ENCODE results near the gene ACAD8.

The ACAD8 gene

DNA sequence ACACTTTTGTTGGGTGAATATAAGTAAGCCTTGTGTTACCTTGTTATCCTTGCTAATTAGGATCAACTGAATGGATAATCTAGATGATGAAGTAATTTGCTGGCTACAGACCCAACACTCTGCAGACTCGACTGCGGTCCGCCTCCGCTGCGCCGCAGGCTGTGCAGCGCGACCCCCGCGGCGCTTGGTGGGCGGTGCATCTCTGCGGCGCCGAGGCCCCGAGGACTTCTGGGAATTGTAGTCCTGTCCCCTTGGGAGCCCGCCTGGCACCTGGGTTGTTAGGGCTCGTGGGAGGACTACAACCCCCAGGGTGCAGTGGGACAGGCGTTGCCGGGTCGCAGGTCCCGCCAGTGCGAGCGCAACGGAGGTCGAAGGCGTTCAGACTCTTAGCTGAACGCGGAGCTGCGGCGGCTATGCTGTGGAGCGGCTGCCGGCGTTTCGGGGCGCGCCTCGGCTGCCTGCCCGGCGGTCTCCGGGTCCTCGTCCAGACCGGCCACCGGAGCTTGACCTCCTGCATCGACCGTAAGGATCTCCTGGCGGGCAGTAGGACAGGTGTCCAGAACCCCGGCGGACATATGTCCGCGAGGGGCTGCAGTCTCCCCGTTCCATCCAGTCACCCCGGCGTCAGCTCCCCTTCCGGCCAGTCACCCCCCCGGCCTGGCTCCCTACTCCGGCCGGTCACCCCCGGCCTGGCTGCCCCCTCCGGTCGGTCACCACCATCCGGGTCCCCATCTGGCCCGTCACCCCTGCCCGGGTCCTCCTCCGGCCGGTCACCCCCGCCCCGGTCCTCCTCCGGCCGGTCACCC, at the start of gene ACAD8, which contains the start of gene THYN1:
ACAD8 (plus strand) TSS at position 381 of the 806 bp plus-strand sequence; CDS start at position 414, 33 bp downstream.
THYN1 (minus strand) TSS at position 165 of the 806 bp plus-strand sequence. CDS start 470 bp downstream, outside the sequence.
- peak; percentile 94 for DNase-seq (ENCODE audit: low read depth, low spot score)

DNA sequence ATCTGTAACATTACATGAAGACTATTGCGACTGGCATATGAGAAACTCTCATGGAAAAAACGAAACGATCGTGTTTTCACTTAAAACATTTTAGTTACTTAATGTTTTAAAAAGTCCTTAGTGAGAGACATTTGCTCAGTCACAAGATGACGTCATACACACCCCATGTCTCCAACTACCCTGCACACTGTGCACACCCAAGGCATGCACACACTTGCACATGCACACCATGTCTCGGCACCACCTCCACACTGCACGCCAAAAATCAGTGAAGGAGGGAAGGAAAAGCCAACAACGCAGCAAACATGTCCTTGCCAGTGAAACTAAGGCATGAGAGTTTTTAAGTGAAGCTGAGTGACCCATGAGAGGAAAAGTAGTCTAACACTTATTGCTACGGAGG, 47.6 kb upstream of the ACAD8 start:
- no peak for DNase-seq (ENCODE audit: low read depth, low spot score)

DNA sequence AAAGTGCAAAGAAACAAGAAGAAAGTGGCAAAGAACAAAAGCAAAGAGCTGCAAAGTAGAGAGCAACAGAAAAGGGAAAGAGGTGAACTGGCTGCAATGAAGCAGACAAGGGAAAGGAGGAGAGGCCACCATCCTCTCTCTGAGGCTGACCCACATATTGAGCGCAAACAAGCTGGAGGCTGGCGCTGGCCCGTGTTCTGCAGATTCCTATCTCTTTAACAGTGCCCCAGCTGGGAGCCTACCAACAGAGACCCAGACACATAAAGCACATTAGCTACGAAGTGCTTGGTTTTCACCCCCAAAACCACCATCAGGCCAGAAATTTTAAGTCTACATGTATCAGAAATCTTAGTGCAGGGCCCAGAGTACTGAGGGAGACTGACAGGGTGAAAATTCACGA, 47.2 kb upstream of the ACAD8 start:
- no peak for DNase-seq (ENCODE audit: low read depth, low spot score)

DNA sequence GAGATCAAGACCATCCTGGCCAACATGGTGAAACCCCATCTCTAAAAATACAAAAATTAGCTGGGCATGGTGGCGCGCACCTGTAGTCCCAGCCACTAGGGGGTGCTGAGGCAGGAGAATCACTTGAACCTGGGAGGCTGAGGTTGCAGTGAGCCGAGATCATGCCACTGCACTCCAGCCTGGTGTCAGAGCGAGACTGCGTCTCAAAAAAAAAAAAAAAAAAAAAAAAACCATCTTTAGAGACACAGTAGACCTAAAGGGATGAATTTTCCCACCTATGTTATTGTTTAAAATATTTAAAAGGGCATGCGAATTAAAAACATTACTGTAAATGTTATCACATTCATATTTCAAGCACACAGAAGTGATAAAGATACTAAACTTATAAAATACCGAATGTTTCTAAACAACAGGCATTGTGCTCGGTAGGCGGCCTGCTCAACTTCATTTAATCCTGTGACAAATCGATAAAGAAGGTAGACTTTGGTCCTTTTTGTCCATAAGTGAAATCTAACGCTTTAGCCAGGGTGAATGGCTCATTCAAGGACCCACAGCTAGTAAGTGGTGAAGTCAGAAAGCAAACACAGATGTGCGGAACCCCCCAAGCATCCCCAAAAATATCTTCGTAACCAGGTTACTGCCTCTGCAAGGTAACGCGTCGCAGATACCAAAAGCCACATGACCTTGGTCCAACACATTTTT, 45.7 kb upstream of the ACAD8 start:
- DNase-seq (ENCODE audit: low read depth, low spot score): no peak

DNA sequence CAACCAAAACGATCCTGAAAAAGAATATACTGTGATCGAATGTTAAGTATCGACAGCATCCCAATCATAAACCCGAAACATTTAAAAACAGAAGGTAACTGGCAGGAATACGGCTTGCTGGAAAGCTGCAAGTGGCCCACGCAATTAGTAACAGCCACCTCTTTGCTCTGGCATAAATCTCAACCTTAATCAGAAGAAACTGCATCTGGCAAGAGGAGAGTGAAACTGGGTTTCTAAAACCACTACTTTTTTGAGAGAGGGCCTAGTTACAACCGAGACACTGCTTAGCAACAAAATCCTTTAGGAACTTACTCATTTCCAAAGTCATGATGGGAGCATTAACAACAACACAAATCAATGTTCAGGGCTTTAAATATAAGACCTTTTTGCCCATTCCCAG, 37.5 kb upstream of the ACAD8 start:
- no peak for DNase-seq (ENCODE audit: low read depth, low spot score)

DNA sequence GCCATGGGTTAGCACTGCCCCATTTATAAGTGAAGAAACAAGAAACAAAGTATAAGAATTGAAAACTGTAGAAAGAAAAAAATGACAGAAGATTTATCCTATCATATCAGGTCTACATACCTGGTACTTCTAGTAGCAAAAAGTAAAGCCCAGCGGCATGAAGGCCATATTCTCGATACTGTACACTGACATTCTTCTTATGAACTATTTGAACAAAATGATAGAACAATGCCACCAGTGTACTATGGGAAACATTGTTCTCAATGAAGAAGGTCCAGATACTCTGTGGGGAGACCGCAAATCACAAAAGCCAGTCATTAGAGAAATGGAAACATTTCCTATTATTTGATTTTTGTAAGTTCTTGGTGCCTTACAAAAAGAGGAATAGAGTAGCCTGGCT, 36.6 kb upstream of the ACAD8 start:
- DNase-seq (ENCODE audit: low read depth, low spot score): no peak

DNA sequence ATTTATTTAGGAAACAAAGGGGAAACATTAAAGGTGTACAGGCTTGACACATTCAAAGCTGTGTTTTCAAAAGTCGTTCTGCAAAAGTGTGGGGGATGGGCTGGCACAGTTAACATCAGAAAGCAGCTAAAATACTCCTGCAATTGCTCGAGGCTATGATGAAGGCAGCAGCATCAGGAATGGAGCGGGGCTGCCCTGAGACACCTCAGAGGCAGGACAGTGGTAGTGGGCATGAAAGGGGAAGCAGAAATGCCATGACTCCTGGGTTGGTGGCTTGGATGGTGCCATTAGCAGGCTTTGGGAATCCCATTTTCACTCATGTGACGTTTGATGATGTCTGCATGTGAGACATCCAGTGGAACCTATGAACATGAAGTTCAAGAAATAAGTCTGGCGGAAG, 30.2 kb upstream of the ACAD8 start:
- no peak for DNase-seq (ENCODE audit: low read depth, low spot score)

DNA sequence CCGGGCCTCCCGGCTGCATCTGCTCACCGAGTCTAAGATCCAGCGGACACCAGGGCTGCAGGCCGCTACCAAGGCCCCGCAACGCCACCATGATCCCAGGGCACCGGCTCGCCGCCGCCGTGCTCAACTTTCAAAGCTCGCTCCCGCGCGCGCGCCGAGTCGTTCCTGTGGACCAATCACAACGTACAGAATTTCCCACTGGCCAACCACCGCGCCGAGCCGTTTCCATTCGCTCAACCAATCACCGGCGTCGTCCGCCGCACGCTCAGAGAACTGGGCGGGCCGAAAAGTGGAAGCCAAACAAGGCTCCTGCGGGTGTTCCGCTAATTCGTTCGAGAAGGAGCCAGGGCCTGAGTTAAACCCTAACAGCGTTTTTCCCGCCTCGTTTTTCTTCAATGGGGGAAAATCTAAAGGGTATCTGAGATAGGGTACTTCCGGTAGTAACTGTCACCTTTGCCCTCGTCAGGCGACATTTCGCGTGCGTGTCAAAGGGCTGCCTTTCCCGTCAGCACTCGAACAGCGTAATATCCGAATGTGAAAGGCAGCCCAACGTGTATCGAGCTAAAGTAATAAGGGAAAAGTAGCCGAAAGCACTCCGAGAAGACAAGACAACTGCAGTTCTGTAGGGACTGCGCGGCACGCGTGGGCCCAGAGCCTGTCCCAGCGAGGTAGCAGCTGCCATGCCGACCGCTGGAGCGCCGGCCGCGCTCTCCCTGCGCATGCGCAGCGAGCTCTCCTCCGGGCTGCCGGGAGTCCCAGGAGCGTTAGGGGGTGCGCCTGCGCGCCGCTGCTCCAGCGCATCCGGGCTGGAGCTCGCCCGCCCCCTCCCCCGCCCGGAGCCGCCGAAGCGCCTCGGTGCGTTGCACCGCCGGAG, 29.3 kb upstream of the ACAD8 start, which contains the start of the genes NCAPD3 and VPS26B:
NCAPD3 (minus strand) TSS at position 132 of the 874 bp plus-strand sequence; CDS start at position 91, 41 bp downstream.
VPS26B (plus strand) TSS at position 836 of the 874 bp plus-strand sequence. CDS start 452 bp downstream, outside the sequence.
- peak; percentile 90 for DNase-seq (ENCODE audit: low read depth, low spot score)

DNA sequence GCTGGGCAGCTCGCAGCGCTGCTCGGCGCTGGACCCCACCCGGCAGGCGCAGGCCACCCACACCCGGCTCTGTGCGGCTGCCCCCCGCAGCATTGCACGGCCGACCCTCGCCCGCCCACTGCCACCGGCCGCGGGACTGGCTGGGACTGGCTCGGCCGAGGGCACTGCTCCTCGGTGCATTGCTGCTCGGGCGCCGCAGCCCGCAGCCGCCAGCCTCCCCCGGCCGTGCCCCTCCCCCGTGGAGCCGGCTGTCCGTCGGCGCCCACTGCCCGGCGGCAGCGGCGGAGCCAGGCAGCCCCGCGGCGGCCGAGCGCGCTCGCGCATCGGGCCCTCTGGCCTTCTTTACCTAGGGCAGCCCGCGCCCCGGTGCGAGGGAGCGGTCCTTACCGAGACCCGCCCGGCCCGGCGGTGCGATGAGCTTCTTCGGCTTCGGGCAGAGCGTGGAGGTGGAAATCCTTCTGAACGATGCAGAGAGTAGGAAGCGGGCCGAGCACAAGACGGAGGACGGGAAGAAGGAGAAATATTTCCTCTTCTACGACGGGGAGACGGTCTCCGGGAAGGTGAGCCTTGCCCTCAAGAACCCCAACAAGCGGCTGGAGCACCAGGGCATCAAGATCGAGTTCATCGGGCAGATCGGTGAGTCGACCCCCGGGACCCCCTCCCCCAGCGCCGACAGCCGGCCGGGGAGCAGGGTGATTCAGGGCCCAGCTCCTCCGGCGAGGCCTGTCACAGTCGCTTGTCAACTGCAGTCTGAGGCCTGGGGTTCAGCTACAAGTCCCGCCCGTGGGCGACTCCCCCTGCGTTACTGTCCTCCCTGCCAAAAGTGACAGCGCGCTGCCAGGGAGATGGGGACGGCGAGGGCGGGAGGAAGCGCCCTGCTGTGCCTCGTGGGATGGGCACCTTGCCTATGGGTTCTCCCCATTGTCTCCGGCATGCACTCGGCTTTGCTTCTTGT, 28.4 kb upstream of the ACAD8 start:
- no peak for DNase-seq (ENCODE audit: low read depth, low spot score)

DNA sequence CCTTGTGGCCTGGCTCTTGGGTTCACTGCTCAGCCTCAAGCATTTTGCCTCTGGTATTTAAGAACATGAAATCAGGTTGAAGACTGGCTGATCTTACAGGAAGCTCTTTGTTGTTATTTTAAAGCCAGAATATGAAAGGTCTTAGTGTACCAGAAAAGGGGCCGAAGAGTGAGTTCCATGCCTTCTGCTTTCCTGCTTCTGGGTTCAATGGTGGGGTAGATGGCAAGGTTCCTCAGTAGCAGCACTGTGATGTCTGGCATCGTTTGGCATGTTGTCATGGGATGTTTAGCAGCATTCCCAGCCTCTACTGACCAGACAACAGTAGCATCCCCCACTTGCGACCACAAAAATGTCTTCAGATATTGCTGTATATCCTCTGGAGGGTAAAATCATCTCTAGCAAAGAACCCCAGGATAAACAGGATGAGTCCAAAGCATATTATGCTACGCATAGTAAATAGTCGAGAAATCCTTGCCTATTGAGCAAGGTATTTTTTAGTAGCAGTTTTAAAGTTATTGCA, 26.5 kb upstream of the ACAD8 start:
- DNase-seq (ENCODE audit: low read depth, low spot score): no peak

DNA sequence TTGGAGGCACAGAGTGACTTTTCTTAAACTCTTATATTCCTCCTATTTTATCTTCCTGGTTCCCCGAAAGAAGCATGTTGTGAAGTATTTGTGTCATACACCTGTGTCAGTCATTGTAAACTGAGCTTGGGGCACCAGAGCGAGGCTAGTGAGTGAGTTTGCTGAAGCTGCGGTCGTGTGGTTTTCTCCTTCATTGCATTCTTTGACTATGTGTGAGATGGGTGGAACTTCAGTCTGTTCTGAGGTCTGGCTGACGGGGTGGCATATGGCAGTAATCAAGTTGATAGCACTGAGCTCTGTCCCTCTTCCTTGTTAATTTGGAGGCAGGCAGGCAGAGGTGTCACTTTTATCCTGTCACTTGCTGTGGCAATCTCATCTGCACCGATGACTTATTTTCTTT, 24.7 kb upstream of the ACAD8 start:
- DNase-seq (ENCODE audit: low read depth, low spot score): no peak

DNA sequence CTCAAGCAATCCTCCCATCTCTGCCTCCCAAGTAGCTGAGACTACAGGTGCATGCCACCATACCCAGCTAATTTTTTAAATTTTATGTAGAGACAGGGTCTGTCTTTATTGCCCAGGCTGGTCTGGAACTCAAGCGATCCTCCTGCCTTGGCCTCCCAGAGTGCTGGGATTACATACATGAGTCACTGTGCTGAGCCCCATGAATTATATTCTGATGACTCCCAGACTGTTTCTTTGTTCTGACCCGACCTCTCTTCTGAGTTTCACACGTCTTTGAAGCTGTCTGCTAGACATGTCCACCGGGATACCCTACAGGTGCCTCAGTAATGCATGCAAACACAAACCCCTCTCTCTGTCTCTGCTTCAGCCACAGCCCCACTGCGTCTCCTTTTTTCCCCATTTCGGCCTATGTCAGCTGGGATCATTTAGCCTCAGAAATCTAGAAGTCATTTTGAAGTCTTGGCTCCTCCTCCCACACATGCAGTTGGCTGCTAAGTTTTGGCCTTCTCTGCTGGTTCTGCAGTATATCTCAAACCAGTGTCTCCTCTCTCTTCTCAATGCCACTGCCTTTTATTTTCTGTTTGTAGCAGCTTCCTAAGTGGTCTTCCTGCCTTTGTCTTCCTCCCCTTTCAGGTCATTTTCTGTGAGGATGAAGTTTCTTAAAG, 24.1 kb upstream of the ACAD8 start:
- DNase-seq (ENCODE audit: low read depth, low spot score): no peak

DNA sequence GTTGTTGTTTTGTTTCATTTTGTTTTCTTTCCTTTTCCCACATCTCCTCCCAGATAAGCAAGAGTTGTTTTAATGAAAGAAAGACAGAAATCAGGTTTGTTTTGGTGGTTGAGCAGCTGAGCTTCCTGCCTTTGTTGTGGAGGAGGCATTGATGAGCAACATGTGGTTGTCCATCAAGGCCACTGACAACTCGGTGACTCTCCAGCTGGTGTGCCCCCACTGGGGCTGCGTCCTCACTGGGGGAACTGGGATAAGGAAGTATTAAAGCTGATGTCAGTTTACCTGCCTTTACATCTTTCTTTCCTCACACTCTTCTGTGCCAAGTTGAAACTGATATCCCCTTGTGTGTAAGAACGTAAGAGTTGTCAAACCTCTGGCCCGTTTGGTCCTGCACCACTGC, 23.0 kb upstream of the ACAD8 start:
- no peak for DNase-seq (ENCODE audit: low read depth, low spot score)

DNA sequence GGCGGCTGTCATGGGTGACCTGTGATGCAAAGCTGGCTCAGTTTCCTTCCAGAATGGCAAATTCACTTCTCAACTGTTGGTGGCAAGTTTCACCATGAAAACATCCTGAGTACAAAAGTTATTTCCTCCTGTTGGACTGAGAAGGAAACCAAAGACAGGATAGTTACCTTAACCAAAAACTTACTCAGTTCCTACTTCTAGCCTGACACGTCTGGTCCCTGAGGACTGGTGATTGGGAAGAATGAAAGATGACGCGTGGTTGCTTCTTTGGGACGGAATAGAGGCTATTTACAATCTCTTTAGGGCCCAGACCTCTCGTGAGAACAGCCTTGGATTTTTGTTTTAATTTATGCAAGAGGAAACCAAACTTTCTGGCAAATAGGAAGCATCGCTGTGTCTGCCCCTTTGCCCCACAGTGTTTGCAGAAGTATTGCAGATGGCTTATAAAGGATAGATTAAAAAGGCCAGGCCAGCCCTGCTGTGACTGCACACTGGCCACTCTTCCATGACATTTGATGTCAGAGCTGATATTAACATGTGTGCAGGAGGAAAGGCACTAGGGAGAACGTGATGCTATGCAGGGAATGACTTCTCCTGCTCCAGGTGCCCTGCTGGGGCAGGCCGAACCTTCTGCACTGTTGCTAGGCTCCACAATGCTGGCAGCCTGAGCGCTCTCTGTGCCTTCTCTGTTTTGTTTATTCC, 21.3 kb upstream of the ACAD8 start:
- no peak for DNase-seq (ENCODE audit: low read depth, low spot score)

DNA sequence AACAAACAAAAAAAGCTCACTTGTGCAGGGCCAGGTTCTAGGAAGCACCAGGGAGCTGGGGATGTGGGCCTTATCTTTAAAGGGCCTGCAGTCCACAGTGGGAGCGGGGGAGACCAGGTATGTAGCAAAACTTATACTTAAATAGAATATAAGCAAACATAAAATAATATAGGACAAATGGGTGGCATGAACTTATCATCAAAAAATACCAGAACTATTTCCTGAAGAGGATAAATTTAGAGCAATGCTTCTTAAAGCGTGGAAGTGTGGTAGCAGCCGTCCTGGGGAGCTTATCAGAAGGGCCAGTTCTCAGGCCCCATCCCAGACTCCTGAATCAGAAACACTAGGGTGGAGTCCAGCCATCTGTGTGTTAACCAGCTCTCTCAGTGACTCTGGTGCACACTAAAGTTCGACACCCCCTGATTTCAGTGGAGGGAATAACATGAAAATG, 19.6 kb upstream of the ACAD8 start:
- no peak for DNase-seq (ENCODE audit: low read depth, low spot score)

DNA sequence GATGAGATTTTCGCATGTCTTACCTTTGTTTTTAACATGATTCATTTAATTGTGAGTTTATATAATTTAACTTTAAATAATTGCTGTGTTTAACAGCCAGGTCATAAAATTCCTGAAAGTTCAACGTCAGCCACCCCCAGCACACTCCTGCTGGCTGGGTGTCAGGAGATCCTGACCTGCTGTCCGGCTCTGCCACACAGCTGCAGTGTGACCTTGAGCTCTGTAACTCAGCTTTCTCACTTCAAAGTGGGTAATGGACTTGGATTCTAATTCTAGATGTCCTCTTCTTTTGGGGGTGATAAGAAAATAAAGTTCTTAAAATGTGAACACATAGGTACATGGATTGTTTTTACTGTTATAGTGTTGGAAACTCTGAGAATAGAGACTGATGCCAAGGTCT, 18.0 kb upstream of the ACAD8 start:
- DNase-seq (ENCODE audit: low read depth, low spot score): no peak

DNA sequence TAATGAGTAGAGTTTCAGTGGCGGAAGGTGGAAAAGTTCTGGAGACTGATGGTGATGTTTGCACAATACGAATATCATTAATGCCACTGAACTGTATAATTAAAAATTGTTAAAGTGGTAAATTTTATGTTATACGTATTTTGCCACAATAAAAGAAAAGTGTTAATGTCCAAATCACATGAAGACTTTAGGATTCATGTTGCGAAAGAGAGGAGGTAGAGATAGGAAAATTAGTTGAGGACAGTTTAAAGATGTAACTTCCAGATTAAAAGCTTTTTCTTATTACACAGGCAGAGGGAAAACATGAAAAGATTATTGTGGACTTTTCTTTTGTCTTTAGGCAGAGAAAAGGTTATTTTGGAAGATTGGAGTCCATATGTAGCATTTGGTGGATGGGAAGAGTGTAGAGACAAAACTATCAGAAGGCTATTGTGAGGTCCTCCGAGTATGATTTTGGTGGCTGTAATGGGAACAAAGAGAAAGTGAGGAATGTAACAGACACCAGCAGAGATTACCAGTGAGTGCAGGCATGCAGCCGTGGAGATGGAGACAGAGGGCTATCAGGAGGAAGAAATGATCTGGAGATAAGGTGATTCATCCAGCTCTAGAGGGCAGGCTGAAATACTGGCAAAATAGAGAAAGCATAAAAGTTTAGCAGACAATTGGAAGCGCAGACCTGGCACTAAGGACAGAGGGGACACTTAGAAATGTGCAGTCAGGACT, 16.4 kb upstream of the ACAD8 start:
- DNase-seq (ENCODE audit: low read depth, low spot score): no peak

DNA sequence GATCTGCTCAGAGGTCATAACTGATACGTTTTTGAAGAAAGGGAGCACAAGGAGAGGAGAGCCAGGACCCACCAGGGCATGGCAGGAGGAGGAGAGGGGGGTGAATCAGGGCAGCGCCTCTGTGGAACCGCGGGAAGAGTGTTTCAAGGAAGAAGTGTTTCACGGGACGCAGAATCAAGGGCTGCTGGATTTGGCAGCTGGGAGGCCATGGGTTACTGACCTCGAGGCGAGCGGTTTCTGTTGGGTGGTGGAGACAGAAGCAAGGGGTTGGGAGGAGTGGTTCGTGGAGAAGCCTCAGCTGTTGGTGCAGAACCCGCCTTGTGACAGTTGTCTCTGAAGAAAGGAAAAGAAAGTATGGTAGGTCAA, 15.8 kb upstream of the ACAD8 start:
- no peak for DNase-seq (ENCODE audit: low read depth, low spot score)

DNA sequence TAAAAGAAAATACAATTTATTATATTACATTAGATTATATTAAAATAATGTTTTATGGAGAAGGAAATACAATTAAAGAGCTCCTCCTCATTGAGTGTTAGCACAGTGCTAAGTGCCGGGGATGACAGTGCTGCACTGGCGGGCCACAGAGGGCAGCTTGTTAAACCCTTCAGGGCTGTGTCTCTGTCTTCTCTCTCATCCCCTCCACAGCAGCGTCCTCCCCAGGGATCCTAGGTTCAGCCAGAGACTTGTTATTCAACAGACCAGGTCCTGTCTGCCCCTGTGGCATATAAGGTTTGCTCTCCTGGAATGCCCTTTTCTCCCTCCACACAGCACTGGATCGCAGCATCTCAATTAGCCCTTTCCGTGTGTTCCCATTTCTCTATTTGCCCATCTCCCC, 14.4 kb upstream of the ACAD8 start:
- no peak for DNase-seq (ENCODE audit: low read depth, low spot score)
